Chondrocyte (in vitro differentiated cells): ENCODE measurements around the gene WDR27. TPM values are rescaled to one million over a fixed set of nuclear protein-coding genes. Genes with fewer than 3 reads are reported as not detected.
"Not testable (repeated sequence)": the region's sequence is repeated elsewhere in the genome, so short reads cannot be mapped to it uniquely, and the experiment has no call there.

Experiments
- DNase-seq: peaks from one replicate; pipeline ENCODE4 v3.0.0; 2021; ENCODE audit warnings: mixed read lengths, low spot score
- H3K27ac Mint-ChIP-seq: one replicate; pipeline ENCODE4 v1.8.0; 2021; ENCODE audit warnings: mild to moderate bottlenecking, moderate library complexity, mixed read lengths; ENCODE audit not compliant: unreplicated experiment
- H3K27me3 Mint-ChIP-seq: 2 replicates; pipeline ENCODE4 v1.8.0; 2021; ENCODE audit warnings: low read depth, mixed read lengths
- H3K36me3 Mint-ChIP-seq: 2 replicates; pipeline ENCODE4 v1.8.0; 2021; ENCODE audit warnings: low read depth, mixed read lengths
- H3K4me1 Mint-ChIP-seq: 2 replicates; pipeline ENCODE4 v1.8.0; 2021; ENCODE audit warnings: low read depth, mild to moderate bottlenecking, mixed read lengths
- H3K4me3 Mint-ChIP-seq: one replicate; pipeline ENCODE4 v1.8.0; 2021; ENCODE audit warnings: mild to moderate bottlenecking, moderate library complexity, mixed read lengths; ENCODE audit not compliant: unreplicated experiment
- H3K9me3 Mint-ChIP-seq: 2 replicates; pipeline ENCODE4 v1.8.0; 2021; ENCODE audit warnings: low read depth, mixed read lengths
- total RNA-seq: library from RNA; stranded (reverse); gene quantifications from 3 replicates; pipeline ENCODE4 v1.2.1, GENCODE V29; 2021
- TF ChIP-seq, protein P1 (sequence below): fragments of 200-600 bp; sonication (generic); IDR thresholded peaks from 2 replicates; pipeline ENCODE4 v1.5.0; 2021; ENCODE audit warnings: antibody characterized with exemption, mild to moderate bottlenecking, moderate library complexity

Gene WDR27
- total RNA-seq, 1 donor from 2014 or later, result 24.9 TPM

DNA sequence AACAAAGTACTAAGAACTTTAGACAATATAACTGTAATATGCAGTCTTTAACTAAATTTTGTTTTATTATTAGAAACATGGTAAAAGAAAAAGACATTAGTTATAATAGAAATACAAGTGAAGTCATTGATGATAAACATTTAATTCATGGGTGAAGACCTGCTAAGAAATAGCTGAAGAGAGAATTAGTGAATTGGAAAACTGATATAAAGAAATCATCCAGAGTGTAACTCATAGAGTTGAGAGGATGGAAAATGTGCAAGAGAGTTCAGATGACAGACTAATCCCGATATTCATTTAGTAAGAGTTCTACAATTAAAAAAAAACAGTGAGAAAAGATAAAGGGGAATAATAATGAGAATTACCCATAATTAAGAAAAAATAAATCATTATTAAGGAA, 227.5 kb downstream of the WDR27 start:
- H3K4me3 Mint-ChIP-seq, result no peak overlapping the region
- no peaks in the 10 kb centered on the region for H3K27me3 Mint-ChIP-seq
- H3K27ac Mint-ChIP-seq, result no peak overlapping the region
- no peaks in the 10 kb centered on the region for H3K4me1 Mint-ChIP-seq
- DNase-seq, result no peak
- H3K9me3 Mint-ChIP-seq, result peaks cover 35% of the 10 kb centered on the region
- peaks cover 8% of the 10 kb centered on the region for H3K36me3 Mint-ChIP-seq
- TF ChIP-seq, protein P1, sequence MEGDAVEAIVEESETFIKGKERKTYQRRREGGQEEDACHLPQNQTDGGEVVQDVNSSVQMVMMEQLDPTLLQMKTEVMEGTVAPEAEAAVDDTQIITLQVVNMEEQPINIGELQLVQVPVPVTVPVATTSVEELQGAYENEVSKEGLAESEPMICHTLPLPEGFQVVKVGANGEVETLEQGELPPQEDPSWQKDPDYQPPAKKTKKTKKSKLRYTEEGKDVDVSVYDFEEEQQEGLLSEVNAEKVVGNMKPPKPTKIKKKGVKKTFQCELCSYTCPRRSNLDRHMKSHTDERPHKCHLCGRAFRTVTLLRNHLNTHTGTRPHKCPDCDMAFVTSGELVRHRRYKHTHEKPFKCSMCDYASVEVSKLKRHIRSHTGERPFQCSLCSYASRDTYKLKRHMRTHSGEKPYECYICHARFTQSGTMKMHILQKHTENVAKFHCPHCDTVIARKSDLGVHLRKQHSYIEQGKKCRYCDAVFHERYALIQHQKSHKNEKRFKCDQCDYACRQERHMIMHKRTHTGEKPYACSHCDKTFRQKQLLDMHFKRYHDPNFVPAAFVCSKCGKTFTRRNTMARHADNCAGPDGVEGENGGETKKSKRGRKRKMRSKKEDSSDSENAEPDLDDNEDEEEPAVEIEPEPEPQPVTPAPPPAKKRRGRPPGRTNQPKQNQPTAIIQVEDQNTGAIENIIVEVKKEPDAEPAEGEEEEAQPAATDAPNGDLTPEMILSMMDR, result no peak

DNA sequence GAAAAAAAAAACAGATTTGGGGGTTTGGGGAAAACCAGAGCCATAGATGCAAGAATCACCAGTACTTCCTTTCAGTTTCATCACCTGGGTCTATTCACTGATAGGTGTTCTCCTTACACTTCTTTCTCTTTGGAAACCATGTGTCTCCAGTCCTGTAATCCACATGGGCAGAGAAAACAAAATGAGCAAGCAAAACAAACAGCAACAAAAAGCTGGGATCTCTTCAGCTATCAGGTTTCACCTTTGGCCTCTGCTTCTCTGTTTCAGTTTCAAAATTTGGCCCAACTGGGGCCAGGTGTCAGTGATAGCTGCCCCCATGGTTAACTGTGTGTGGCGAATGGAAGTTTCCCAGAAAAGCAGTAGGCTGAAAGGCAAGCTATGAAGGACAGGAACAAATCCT, 228.2 kb downstream of the WDR27 start:
- Mint-ChIP-seq H3K36me3 (peaks cover 8% of the 10 kb centered on the region), H3K9me3 (peaks cover 35% of the 10 kb centered on the region), H3K27ac (no peak overlapping the region), H3K27me3 (no peaks in the 10 kb centered on the region), H3K4me3 (no peak overlapping the region), H3K4me1 (no peaks in the 10 kb centered on the region)
- no peak for DNase-seq
- TF ChIP-seq, protein P1, result no peak

DNA sequence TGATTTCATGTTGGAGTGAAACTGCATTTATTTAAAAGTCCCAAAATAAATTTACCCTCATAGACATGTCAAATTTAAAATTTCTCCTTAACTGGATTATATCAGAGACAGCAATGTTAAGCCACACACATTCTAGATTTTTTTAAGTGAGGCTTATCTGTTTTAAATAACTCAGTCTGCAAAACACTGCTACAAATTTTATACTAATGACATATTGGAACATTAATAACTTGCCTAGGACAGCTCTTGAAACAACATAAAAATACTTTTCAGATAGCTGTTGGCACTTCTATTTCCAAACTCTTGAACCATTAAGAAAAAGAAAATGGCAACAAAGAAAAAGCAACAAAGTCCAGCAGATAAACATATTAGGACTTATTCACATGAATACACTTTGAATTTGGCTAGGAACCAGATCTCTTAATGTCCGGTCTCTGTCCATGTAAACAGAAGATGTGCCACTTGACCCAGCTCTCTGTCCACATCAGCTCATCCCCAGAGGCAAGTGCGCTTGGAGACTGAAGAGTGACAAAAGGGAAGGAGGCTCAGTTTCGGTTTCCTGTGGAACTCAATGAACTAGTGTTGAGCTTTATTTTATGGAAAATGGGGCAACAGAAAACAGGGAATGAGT, 228.9 kb downstream of the WDR27 start:
- Mint-ChIP-seq H3K9me3 (peaks cover 39% of the 10 kb centered on the region), H3K4me3 (no peak overlapping the region), H3K27ac (no peak overlapping the region), H3K36me3 (peaks cover 11% of the 10 kb centered on the region), H3K27me3 (no peaks in the 10 kb centered on the region), H3K4me1 (no peaks in the 10 kb centered on the region)
- TF ChIP-seq, protein P1, result no peak
- no peak for DNase-seq

DNA sequence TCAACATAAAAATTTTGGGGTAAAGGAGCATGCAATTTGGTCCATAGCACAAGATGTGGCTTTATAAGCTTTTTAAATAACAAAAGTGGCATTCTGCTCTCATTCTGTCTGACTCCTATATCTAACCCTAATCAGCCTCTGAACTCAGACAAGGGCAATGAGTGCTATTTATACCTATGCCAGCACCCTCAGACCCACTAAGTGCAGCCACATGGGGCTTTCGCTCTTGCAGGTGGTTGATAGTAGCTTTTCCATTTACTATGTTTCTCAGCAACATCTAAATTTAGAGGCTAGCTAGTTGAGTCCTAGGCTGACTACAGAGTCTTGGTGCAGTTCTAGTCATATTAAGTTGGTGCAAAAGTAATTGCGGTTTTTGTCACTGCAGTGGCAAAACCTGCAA, 231.0 kb downstream of the WDR27 start:
- H3K36me3 Mint-ChIP-seq, result peaks cover 14% of the 10 kb centered on the region

DNA sequence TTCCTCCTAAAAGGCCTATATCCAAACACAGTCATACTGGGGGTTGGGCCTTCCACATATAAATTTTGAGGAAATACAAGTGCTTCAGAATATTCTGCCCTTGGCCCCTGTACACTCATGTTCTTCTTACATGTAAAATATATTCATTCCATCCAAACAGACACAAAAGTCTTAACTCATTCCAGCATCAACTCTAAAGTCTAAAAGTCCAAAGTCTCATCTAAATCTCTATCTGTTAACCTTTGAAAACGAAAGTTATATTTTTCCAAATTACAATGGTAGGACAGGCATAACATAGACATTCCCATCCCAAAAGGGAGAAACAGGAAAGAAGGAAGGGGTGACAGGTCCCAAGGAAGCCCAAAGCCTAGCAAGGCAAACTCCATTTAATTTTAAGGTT, 232.8 kb downstream of the WDR27 start:
- H3K4me3 Mint-ChIP-seq, result no peak overlapping the region
- H3K9me3 Mint-ChIP-seq, result peaks cover 27% of the 10 kb centered on the region
- peaks cover 9% of the 10 kb centered on the region for H3K36me3 Mint-ChIP-seq
- TF ChIP-seq, protein P1, result no peak
- DNase-seq, result no peak
- H3K4me1 Mint-ChIP-seq, result no peaks in the 10 kb centered on the region
- no peaks in the 10 kb centered on the region for H3K27me3 Mint-ChIP-seq
- H3K27ac Mint-ChIP-seq, result no peak overlapping the region

More for the DNA sequence above, 231.0 kb downstream of the WDR27 start:
- Mint-ChIP-seq H3K27me3 (no peaks in the 10 kb centered on the region), H3K27ac (no peak overlapping the region), H3K4me1 (no peaks in the 10 kb centered on the region), H3K4me3 (no peak overlapping the region), H3K9me3 (peaks cover 35% of the 10 kb centered on the region)
- TF ChIP-seq, protein P1, result no peak
- DNase-seq, result no peak

DNA sequence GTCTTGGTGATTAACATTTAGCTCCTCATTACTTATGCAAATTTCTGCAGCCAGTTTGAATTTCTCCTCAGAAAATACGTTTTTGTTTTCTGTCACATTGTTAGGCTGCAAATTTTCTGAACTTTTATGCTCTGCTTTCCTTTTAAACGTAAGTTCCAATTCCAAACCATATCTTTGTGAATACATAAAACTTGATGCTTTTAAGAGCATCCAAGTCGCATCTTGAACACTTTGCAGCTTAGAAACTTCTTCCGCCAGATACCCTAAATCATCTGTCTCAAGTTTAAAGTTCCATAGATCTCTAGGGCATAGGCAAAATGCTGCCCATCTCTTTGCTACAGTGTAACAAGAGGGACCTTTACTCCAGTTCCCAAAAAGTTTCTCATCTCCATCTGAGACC, 234.1 kb downstream of the WDR27 start:
- not testable (repeated sequence) for H3K27me3 Mint-ChIP-seq, H3K4me1 Mint-ChIP-seq, H3K36me3 Mint-ChIP-seq, H3K4me3 Mint-ChIP-seq, H3K27ac Mint-ChIP-seq, DNase-seq
- peaks cover 24% of the 10 kb centered on the region for H3K9me3 Mint-ChIP-seq

DNA sequence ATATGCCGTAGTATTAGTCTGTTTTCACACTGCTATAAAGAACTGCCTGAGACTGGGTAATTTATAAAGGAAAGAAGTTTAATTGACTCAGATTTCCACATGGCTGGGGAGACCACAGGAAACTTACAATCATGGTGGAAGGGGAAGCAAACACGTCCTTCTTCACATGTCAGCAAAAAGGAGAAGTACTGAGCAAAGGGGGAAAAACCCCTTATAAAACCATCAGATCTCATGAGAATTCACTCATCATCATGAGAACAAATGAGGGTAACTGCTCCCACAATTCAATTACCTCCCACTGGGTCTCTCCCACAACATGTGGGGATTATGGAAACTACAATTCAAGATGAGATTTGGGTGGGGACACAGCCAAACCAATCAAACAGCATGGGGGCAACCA, 235.6 kb downstream of the WDR27 start:
- Mint-ChIP-seq H3K9me3 (peaks cover 32% of the 10 kb centered on the region), H3K36me3 (peaks cover 10% of the 10 kb centered on the region)
- H3K4me3 Mint-ChIP-seq, DNase-seq, H3K27ac Mint-ChIP-seq, H3K27me3 Mint-ChIP-seq, H3K4me1 Mint-ChIP-seq: not testable (repeated sequence)
